HepG2 (cell line): ENCODE data around the gene KRTCAP2. TPM values are rescaled to one million over a fixed set of nuclear protein-coding genes. Genes with fewer than 3 reads are reported as not detected.

Source experiments
- DPF2 ChIP-seq: sonication (generic); formaldehyde crosslinking; IDR thresholded peaks from 2 replicates; pipeline ENCODE4 v1.4.0; 2020; ENCODE audit warnings: mild to moderate bottlenecking, low read depth, missing genetic modification reagents, borderline replicate concordance
- HNF1B ChIP-seq: sonication (generic); formaldehyde crosslinking; IDR thresholded peaks from 2 replicates; pipeline ENCODE4 v1.5.1; 2020; ENCODE audit warnings: mild to moderate bottlenecking, moderate library complexity, missing genetic modification reagents
- IRF9 ChIP-seq: sonication (generic); formaldehyde crosslinking; IDR thresholded peaks from 2 replicates; pipeline ENCODE4 v1.8.0; 2022; ENCODE audit warnings: missing genetic modification reagents, mild to moderate bottlenecking, borderline replicate concordance
- NBN ChIP-seq: fragments of 450-650 bp; conservative IDR thresholded peaks from 2 replicates; pipeline ENCODE4 v1.6.1; 2017
- ONECUT2 ChIP-seq: sonication (generic); formaldehyde crosslinking; IDR thresholded peaks from 2 replicates; pipeline ENCODE4 v1.4.0; 2020; ENCODE audit warnings: missing genetic modification reagents
- REST ChIP-seq, 2 experiments: IDR thresholded peaks; 2 replicates each; pipeline ENCODE4 v1.6.1; 2011 to 2012; ENCODE audit warnings: low read length in 2 of 2, borderline replicate concordance in 1 of 2, low read depth in 1 of 2, mild to moderate bottlenecking in 1 of 2, moderate library complexity in 1 of 2
- RFX5 ChIP-seq: IDR thresholded peaks from 2 replicates; pipeline ENCODE4 v1.6.1; 2011; ENCODE audit warnings: low read depth, low read length, improper control_type of control experiment
- SP5 ChIP-seq: IDR thresholded peaks from 2 replicates; pipeline ENCODE4 v1.6.1; 2016; ENCODE audit warnings: low read depth, borderline replicate concordance
- TEF ChIP-seq: sonication (generic); formaldehyde crosslinking; IDR thresholded peaks from 2 replicates; pipeline ENCODE4 v1.5.0; 2020; ENCODE audit warnings: missing genetic modification reagents
- THYN1 ChIP-seq: sonication (generic); formaldehyde crosslinking; IDR thresholded peaks from 2 replicates; pipeline ENCODE4 v1.8.1; 2023; ENCODE audit warnings: low read depth, mild to moderate bottlenecking, moderate library complexity, missing genetic modification reagents, borderline replicate concordance
- ZMAT5 ChIP-seq: sonication (generic); formaldehyde crosslinking; IDR thresholded peaks from 2 replicates; pipeline ENCODE4 v1.5.0; 2020; ENCODE audit warnings: mild to moderate bottlenecking, low read depth, missing genetic modification reagents, borderline replicate concordance
- ZMYM4 ChIP-seq: sonication (generic); formaldehyde crosslinking; IDR thresholded peaks from 2 replicates; pipeline ENCODE4 v1.8.1; 2023; ENCODE audit warnings: mild to moderate bottlenecking, missing genetic modification reagents
- ZNF383 ChIP-seq: sonication (generic); formaldehyde crosslinking; IDR thresholded peaks from 2 replicates; pipeline ENCODE4 v1.4.0; 2020; ENCODE audit warnings: missing genetic modification reagents, mild to moderate bottlenecking, borderline replicate concordance
- ZNF569 ChIP-seq: sonication (generic); formaldehyde crosslinking; IDR thresholded peaks from 2 replicates; pipeline ENCODE4 v1.5.0; 2020; ENCODE audit warnings: mild to moderate bottlenecking, missing genetic modification reagents, moderate library complexity, borderline replicate concordance
- ZNF607 ChIP-seq: sonication (generic); formaldehyde crosslinking; IDR thresholded peaks from 2 replicates; pipeline ENCODE4 v1.5.1; 2020; ENCODE audit warnings: missing genetic modification reagents, mild to moderate bottlenecking, borderline replicate concordance
- ZSCAN9 ChIP-seq: IDR thresholded peaks from 2 replicates; pipeline ENCODE4 v1.6.1; 2016; ENCODE audit warnings: borderline replicate concordance
- polyA plus RNA-seq, 8 experiments: library from polyadenylated mRNA; depleted of rRNA in 3 of 8; stranded (reverse) in 7 of 8; unstranded in 1 of 8; fragments of >200 nt; fragmentation: Illumina TruSeq in 4 of 8; extraction: Trizol in 4 of 8; gene quantifications; 2 replicates each; pipeline versions ENCODE4 v1.2.1 to v1.2.3, GENCODE V29; 2011 to 2016; ENCODE audit warnings: low read depth in 4 of 8, missing spikeins in 1 of 8, mixed read lengths in 1 of 8; ENCODE audit not compliant: insufficient read depth in 1 of 8
- total RNA-seq, 5 experiments: library from RNA; depleted of rRNA; stranded (reverse); fragments of >200 nt; fragmentation: Illumina TruSeq; extraction: Trizol; gene quantifications; 2 replicates each; pipeline ENCODE4 v1.2.3, GENCODE V29; 2016; ENCODE audit warnings: low read depth in 1 of 5

The KRTCAP2 gene
- total and polyA plus RNA-seq, 2 of the 13 experiments (the other 11 are each of a cell fraction or from before 2014, with no cell fraction given) = 77.3 to 79.4 TPM

- TF ChIP-seq NBN (no peak), ZNF383 (CRISPR knock-in tag) (0 out of 2 replicates have a peak, but pooled peaks have one; percentile 78), DPF2 (CRISPR knock-in tag) (peak; percentile 83; the same call in 1 of the 2 replicates), REST (IDR thresholded peaks at IDR 0.05; ENCODE audit: borderline replicate concordance in 1 of 2, low read depth in 1 of 2, low read length in 2 of 2) (peak in 1 of 2 experiments; percentile 80; a peak in 2 of 4 replicates), ZNF607 (CRISPR knock-in tag) (peak; percentile 36; the same call in 1 of the 2 replicates), THYN1 (CRISPR knock-in tag) (no peak), ZSCAN9 (CRISPR knock-in tag) (peak; percentile 57), IRF9 (peak; percentile 46; the same call in 1 of the 2 replicates), HNF1B (CRISPR knock-in tag) (peak; percentile 92), TEF (peak; percentile 77; the same call in 1 of the 2 replicates), ONECUT2 (CRISPR knock-in tag) (peak; percentile 35; the same call in 1 of the 2 replicates), RFX5 (no peak; the same call in 1 of the 2 replicates), SP5 (CRISPR knock-in tag) (peak; percentile 100), ZNF569 (CRISPR knock-in tag) (no peak; the same call in 1 of the 2 replicates), ZMYM4 (CRISPR knock-in tag) (no peak), ZMAT5 (no peak)
Measured at GRCh38 chr1:155127105-155127966, 45.8 kb downstream of the KRTCAP2 start, which contains the start of gene EFNA1 (continued).
